GM12878 (cell line): ENCODE data around the gene USP4. TPM values are rescaled to one million over a fixed set of nuclear protein-coding genes. Genes with fewer than 3 reads are reported as not detected.

Experiments
- BMI1 ChIP-seq: fragments of 450-650 bp; IDR thresholded peaks from 2 replicates; pipeline ENCODE4 v1.6.1; 2016; ENCODE audit warnings: mild to moderate bottlenecking, moderate library complexity, borderline replicate concordance
- E2F8 ChIP-seq: fragments of 450-650 bp; IDR thresholded peaks from 2 replicates; pipeline ENCODE4 v1.6.1; 2018; ENCODE audit warnings: mild to moderate bottlenecking, low read depth, moderate library complexity; ENCODE audit not compliant: partially characterized antibody
- ETV6 ChIP-seq, 2 experiments: fragments of 450-650 bp in 1 of 2; IDR thresholded peaks in 1 of 2; conservative IDR thresholded peaks in 1 of 2; 2 replicates each; pipeline ENCODE4 v1.6.1; 2014; ENCODE audit warnings: antibody characterized with exemption in 1 of 2, borderline replicate concordance in 1 of 2, low read depth in 1 of 2, mild to moderate bottlenecking in 1 of 2, moderate library complexity in 1 of 2
- EZH2 ChIP-seq: IDR thresholded peaks from 2 replicates; pipeline ENCODE4 v1.6.1; 2012; ENCODE audit warnings: low read depth, mild to moderate bottlenecking, control low read depth, inconsistent platforms, low read length, borderline replicate concordance; ENCODE audit not compliant: control insufficient read depth
- GABPA ChIP-seq: IDR thresholded peaks from 2 replicates; pipeline ENCODE4 v1.6.1; 2014; ENCODE audit warnings: antibody characterized with exemption, low read depth, mild to moderate bottlenecking, inconsistent platforms
- HCFC1 ChIP-seq: fragments of 150-350 bp; IDR thresholded peaks from 2 replicates; pipeline ENCODE4 v1.6.1; 2014; ENCODE audit warnings: low read length
- HDAC2 ChIP-seq: fragments of 200-600 bp; sonication (generic); IDR thresholded peaks from 2 replicates; pipeline ENCODE4 v1.6.1; 2017
- IRF4 ChIP-seq: IDR thresholded peaks from 2 replicates; pipeline ENCODE4 v1.6.1; 2011; ENCODE audit warnings: low read depth, low read length
- NBN ChIP-seq: fragments of 450-650 bp; IDR thresholded peaks from 2 replicates; pipeline ENCODE4 v1.6.1; 2016
- NFYA ChIP-seq: IDR thresholded peaks from 2 replicates; pipeline ENCODE4 v1.6.1; 2011; ENCODE audit warnings: low read depth, mild to moderate bottlenecking, low read length, improper control_type of control experiment, borderline replicate concordance
- NR2F1 ChIP-seq: fragments of 450-650 bp; conservative IDR thresholded peaks from 2 replicates; pipeline ENCODE4 v1.6.1; 2017; ENCODE audit warnings: mild to moderate bottlenecking
- POLR2AphosphoS2 ChIP-seq: IDR thresholded peaks from 2 replicates; pipeline ENCODE4 v1.6.1; 2011; ENCODE audit warnings: low read depth, mild to moderate bottlenecking, low read length, improper control_type of control experiment, moderate library complexity
- POU2F2 ChIP-seq: IDR thresholded peaks from 3 replicates; pipeline ENCODE4 v1.6.1; 2011; ENCODE audit warnings: low read depth, mild to moderate bottlenecking, low read length, borderline replicate concordance
- RAD21 ChIP-seq: IDR thresholded peaks from 2 replicates; pipeline ENCODE4 v1.6.1; 2011; ENCODE audit warnings: mild to moderate bottlenecking, low read depth, low read length, moderate library complexity; ENCODE audit not compliant: insufficient read depth
- RCOR1 ChIP-seq: conservative IDR thresholded peaks from 2 replicates; pipeline ENCODE4 v1.6.1; 2012; ENCODE audit warnings: low read depth, low read length, improper control_type of control experiment
- SIN3A ChIP-seq: IDR thresholded peaks from 2 replicates; pipeline ENCODE4 v1.6.1; 2012; ENCODE audit warnings: low read depth, low read length, improper control_type of control experiment
- SMAD1 ChIP-seq: fragments of 450-650 bp; IDR thresholded peaks from 2 replicates; pipeline ENCODE4 v1.6.1; 2018; ENCODE audit warnings: mild to moderate bottlenecking, low read depth; ENCODE audit not compliant: partially characterized antibody
- SMARCA5 ChIP-seq: fragments of 450-650 bp; IDR thresholded peaks from 2 replicates; pipeline ENCODE4 v1.6.1; 2017; ENCODE audit warnings: mild to moderate bottlenecking
- SREBF2 ChIP-seq: IDR thresholded peaks from 2 replicates; pipeline ENCODE4 v1.6.1; 2012; ENCODE audit warnings: mild to moderate bottlenecking, low read length
- YBX1 ChIP-seq: fragments of 450-650 bp; IDR thresholded peaks from 2 replicates; pipeline ENCODE4 v1.6.1; 2016; ENCODE audit warnings: antibody characterized with exemption
- ZNF622 ChIP-seq: fragments of 450-650 bp; IDR thresholded peaks from 2 replicates; pipeline ENCODE4 v1.6.1; 2017; ENCODE audit warnings: mild to moderate bottlenecking, inconsistent platforms
- polyA plus RNA-seq, 11 experiments: library from polyadenylated mRNA; depleted of rRNA in 4 of 11; unstranded in 6 of 11; stranded (reverse) in 5 of 11; fragments of >200 nt; fragmentation: Nextera tagmentation in 4 of 11; fragmentation: Illumina TruSeq in 1 of 11; extraction: Ambion mirVana in 4 of 11; extraction: Trizol in 1 of 11; gene quantifications; 1 replicate in 1 of 11; 2 replicates in 10 of 11; pipeline versions ENCODE4 v1.2.1 to v1.2.3, GENCODE V29; 2011 to 2016; ENCODE audit warnings: inconsistent platforms in 2 of 11, missing spikeins in 2 of 11, low read depth in 1 of 11
- total RNA-seq, 4 experiments: library from RNA; depleted of rRNA in 3 of 4; stranded (reverse); fragments of >200 nt in 3 of 4; fragmentation: Illumina TruSeq in 1 of 4; extraction: Trizol in 1 of 4; gene quantifications; 2 replicates each; pipeline versions ENCODE4 v1.2.1 to v1.2.3, GENCODE V29; 2013 to 2021
- TF ChIP-seq, protein P1 (sequence below): IDR thresholded peaks from 2 replicates; pipeline ENCODE4 v1.6.1; 2011; ENCODE audit warnings: borderline replicate concordance, low read depth, mild to moderate bottlenecking, moderate library complexity, low read length; ENCODE audit not compliant: insufficient read depth, poor library complexity, severe bottlenecking
- TF ChIP-seq, protein P2 (sequence below): IDR thresholded peaks from 2 replicates; pipeline ENCODE4 v1.6.1; 2012; ENCODE audit warnings: mild to moderate bottlenecking, low read depth, low read length

USP4 gene
- total and polyA plus RNA-seq, 10 of the 15 experiments (the other 5 are each of a cell fraction or from before 2014, with no cell fraction given): 26.5 to 77.1 (median 66.0) TPM

DNA sequence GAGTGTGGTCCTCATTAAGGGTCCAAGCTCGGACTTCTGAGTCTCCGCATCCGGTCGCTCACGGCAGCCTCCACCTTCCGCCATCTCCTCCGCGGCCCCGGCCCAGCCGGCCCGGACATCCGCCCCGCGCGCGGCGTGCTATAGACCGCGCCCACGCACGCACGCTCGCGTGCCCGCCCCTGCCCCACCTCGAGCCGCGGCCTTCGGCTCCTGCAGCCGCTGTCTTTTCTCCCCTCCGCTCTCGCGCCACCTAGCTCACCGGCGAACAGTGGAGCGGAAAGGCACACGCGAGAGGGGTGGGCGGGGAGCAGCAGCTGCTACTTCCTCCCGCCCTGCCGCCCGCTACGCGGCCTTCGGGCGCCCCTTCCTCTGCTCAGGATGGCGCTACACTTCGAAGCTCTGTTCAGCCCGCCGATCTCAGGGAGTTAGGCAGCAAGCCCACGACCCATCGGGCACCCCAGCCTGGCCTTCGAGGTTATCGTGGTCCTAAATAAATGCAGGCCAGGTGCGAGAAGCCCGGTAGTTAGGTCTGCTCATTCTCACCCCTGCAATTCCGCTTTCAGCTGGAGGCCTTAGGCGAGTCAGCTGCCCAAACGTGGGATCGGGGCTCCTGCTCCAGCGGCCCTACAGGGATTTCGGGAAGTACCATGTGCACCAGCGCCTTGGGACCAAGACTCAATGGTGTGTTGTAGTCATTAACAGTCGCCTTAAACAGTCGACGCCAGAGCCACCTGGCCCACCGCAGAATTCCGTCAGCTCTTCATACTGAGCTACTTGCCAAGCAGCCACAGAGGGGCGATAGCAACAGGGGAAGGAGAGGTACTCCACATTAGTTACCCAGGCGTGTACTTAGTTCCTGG lies at the start of gene USP4 (continued):
- TF ChIP-seq SMARCA5 (peak; percentile 81; the same call in 1 of the 2 replicates), BMI1 (no peak), E2F8 (no peak), POLR2AphosphoS2 (peak; percentile 73), SREBF2 (no peak), HDAC2 (no peak), NBN (peak; percentile 86), RAD21 (peak; percentile 73), GABPA (peak; percentile 65), YBX1 (no peak), IRF4 (0 out of 2 replicates have a peak, but pooled peaks have one; percentile 26), HCFC1 (peak; percentile 43), EZH2 (no peak), NR2F1 (no peak; the same call in none of the 2 replicates), SMAD1 (peak; percentile 66), RCOR1 (0 out of 2 replicates have a peak, but pooled peaks have one; percentile 69), ZNF622 (no peak), POU2F2 (peak; percentile 57; the same call in 1 of the 3 replicates), NFYA (no peak), SIN3A (peak; percentile 90), ETV6 (conservative IDR thresholded peaks at IDR 0.05 in 1 of 2, IDR thresholded peaks at IDR 0.05 in 1 of 2; ENCODE audit: borderline replicate concordance in 1 of 2, low read depth in 1 of 2) (peak in 1 of 2 experiments; percentile 79; a peak in 2 of 4 replicates)
- TF ChIP-seq, protein P1, sequence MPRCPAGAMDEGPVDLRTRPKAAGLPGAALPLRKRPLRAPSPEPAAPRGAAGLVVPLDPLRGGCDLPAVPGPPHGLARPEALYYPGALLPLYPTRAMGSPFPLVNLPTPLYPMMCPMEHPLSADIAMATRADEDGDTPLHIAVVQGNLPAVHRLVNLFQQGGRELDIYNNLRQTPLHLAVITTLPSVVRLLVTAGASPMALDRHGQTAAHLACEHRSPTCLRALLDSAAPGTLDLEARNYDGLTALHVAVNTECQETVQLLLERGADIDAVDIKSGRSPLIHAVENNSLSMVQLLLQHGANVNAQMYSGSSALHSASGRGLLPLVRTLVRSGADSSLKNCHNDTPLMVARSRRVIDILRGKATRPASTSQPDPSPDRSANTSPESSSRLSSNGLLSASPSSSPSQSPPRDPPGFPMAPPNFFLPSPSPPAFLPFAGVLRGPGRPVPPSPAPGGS: peak; percentile 51
- TF ChIP-seq, protein P2, sequence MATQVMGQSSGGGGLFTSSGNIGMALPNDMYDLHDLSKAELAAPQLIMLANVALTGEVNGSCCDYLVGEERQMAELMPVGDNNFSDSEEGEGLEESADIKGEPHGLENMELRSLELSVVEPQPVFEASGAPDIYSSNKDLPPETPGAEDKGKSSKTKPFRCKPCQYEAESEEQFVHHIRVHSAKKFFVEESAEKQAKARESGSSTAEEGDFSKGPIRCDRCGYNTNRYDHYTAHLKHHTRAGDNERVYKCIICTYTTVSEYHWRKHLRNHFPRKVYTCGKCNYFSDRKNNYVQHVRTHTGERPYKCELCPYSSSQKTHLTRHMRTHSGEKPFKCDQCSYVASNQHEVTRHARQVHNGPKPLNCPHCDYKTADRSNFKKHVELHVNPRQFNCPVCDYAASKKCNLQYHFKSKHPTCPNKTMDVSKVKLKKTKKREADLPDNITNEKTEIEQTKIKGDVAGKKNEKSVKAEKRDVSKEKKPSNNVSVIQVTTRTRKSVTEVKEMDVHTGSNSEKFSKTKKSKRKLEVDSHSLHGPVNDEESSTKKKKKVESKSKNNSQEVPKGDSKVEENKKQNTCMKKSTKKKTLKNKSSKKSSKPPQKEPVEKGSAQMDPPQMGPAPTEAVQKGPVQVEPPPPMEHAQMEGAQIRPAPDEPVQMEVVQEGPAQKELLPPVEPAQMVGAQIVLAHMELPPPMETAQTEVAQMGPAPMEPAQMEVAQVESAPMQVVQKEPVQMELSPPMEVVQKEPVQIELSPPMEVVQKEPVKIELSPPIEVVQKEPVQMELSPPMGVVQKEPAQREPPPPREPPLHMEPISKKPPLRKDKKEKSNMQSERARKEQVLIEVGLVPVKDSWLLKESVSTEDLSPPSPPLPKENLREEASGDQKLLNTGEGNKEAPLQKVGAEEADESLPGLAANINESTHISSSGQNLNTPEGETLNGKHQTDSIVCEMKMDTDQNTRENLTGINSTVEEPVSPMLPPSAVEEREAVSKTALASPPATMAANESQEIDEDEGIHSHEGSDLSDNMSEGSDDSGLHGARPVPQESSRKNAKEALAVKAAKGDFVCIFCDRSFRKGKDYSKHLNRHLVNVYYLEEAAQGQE: no peak; the same call in 1 of the 2 replicates
